Colonic mucosa (tissue), 4 donors: Measurements from ENCODE around the gene EFCAB8. TPM values are rescaled to one million over a fixed set of nuclear protein-coding genes. Genes with fewer than 3 reads are reported as not detected.

ENCODE experiments used
- DNase-seq: peaks from one replicate; pipeline ENCODE4 v3.0.0-alpha.2; 2020
- H3K27ac ChIP-seq: fragments of 200-600 bp; one replicate; pipeline ENCODE4 v1.8.0; 2021
- H3K27me3 ChIP-seq: fragments of 200-600 bp; one replicate; pipeline ENCODE4 v1.8.0; 2021
- H3K36me3 ChIP-seq: fragments of 200-600 bp; one replicate; pipeline ENCODE4 v1.8.0; 2021
- H3K4me1 ChIP-seq: fragments of 200-600 bp; one replicate; pipeline ENCODE4 v1.8.0; 2021; ENCODE audit warnings: mild to moderate bottlenecking
- H3K4me3 ChIP-seq: fragments of 200-600 bp; one replicate; pipeline ENCODE4 v1.8.0; 2021
- H3K9ac ChIP-seq, 2 donors: one replicate each; pipeline ENCODE4 v1.7.0; 2013; ENCODE audit warnings: control low read depth in 2 of 2, low read depth in 2 of 2, low read length in 2 of 2
- H3K9me3 ChIP-seq: fragments of 200-600 bp; one replicate; pipeline ENCODE4 v1.8.0; 2021
- CTCF ChIP-seq: fragments of 200-600 bp; IDR thresholded peaks from one replicate; pipeline ENCODE4 v1.8.0; 2022; ENCODE audit warnings: antibody characterized with exemption, mild to moderate bottlenecking
- intact Hi-C: fragments of 100-400 bp; cut with DNase I; formaldehyde crosslinking; loops from one replicate; pipeline ENCODE4 v1.14.1; 2022
- total RNA-seq, 2 donors: library from RNA; stranded (reverse); fragmentation: NEBNext Ultra II Directional in 1 of 2; extraction: Animal tissue kit (Norgen Biotek cat#: 25700) in 1 of 2; gene quantifications; one replicate each; pipeline ENCODE4 v1.2.1, GENCODE V29; 2021
- donor health status: healthy.
- donor health status: DM: no; HTN: no; CAD: no.
- donor health status: DM: no; HTN: no; CAD: no.

EFCAB8 gene
- total RNA-seq, 2 donors from 2014 or later, result 0.11 to 0.72 TPM

- peak overlapping the region; percentile 48 for H3K27ac ChIP-seq
- no peak for TF ChIP-seq CTCF
- DNase-seq, result peak; percentile 23
- H3K36me3 ChIP-seq, result no peaks in the 10 kb centered on the region
- H3K9ac ChIP-seq, result peak overlapping the region; percentile 89 to 90
- H3K4me3 ChIP-seq, result peak overlapping the region; percentile 67
- no peaks in the 10 kb centered on the region for H3K9me3 ChIP-seq
- H3K27me3 ChIP-seq, result no peaks in the 10 kb centered on the region
- peaks cover 13% of the 10 kb centered on the region for H3K4me1 ChIP-seq
- intact Hi-C loops, result no loop called here
Observed at GRCh38 chr20:32820698-32821377, 37.9 kb upstream of the EFCAB8 start.

- Histone ChIP-seq H3K27me3 (no peaks in the 10 kb centered on the region), H3K9me3 (no peaks in the 10 kb centered on the region), H3K4me1 (peaks cover 13% of the 10 kb centered on the region), H3K36me3 (peaks cover 6% of the 10 kb centered on the region), H3K9ac (no peak overlapping the region), H3K27ac (no peak overlapping the region), H3K4me3 (no peak overlapping the region)
- TF ChIP-seq CTCF, result no peak
- no peak for DNase-seq
- intact Hi-C loops, result no loop called here
Observed at GRCh38 chr20:32822225-32822624, 36.5 kb upstream of the EFCAB8 start.

- no peak overlapping the region for H3K9ac ChIP-seq
- H3K27me3 ChIP-seq, result no peaks in the 10 kb centered on the region
- H3K9me3 ChIP-seq, result no peaks in the 10 kb centered on the region
- H3K27ac ChIP-seq, result no peak overlapping the region
- peaks cover 13% of the 10 kb centered on the region for H3K4me1 ChIP-seq
- TF ChIP-seq CTCF, result no peak
- peaks cover 6% of the 10 kb centered on the region for H3K36me3 ChIP-seq
- intact Hi-C loops, result no loop called here
- no peak overlapping the region for H3K4me3 ChIP-seq
- no peak for DNase-seq
Observed at GRCh38 chr20:32823078-32823477, 35.6 kb upstream of the EFCAB8 start.

GRCh38 chr20:32823737-32824588 is 34.8 kb upstream of the EFCAB8 start:
- Histone ChIP-seq H3K27me3 (no peaks in the 10 kb centered on the region), H3K9ac (no peak overlapping the region), H3K36me3 (peaks cover 6% of the 10 kb centered on the region), H3K27ac (no peak overlapping the region), H3K4me1 (peaks cover 13% of the 10 kb centered on the region), H3K4me3 (no peak overlapping the region), H3K9me3 (no peaks in the 10 kb centered on the region)
- TF ChIP-seq CTCF, result no peak
- intact Hi-C loops, result no loop called here
- no peak for DNase-seq

GRCh38 chr20:32828029-32828680 is 30.6 kb upstream of the EFCAB8 start:
- Histone ChIP-seq H3K36me3 (peaks cover 6% of the 10 kb centered on the region), H3K4me1 (no peaks in the 10 kb centered on the region), H3K9ac (no peak overlapping the region), H3K9me3 (no peaks in the 10 kb centered on the region), H3K27me3 (no peaks in the 10 kb centered on the region), H3K27ac (no peak overlapping the region), H3K4me3 (no peak overlapping the region)
- no peak for TF ChIP-seq CTCF
- intact Hi-C loops, result no loop called here
- no peak for DNase-seq
